Mononuclear cell (primary cell): ENCODE results near the gene TMEM198. TPM values are rescaled to one million over a fixed set of nuclear protein-coding genes. Genes with fewer than 3 reads are reported as not detected.
A peak's percentile ranks its signal among the peaks of the same experiment; 100 is the strongest.

Source experiments
- H3K27me3 ChIP-seq: 2 replicates; pipeline ENCODE4 v1.6.0; 2011; ENCODE audit warnings: low read length, control low read depth; ENCODE audit not compliant: insufficient read depth
- H3K4me1 ChIP-seq: 2 replicates; pipeline ENCODE4 v1.5.1; 2011; ENCODE audit warnings: mild to moderate bottlenecking, low read length, control low read depth; ENCODE audit not compliant: insufficient read depth
- H3K4me3 ChIP-seq: 2 replicates; pipeline ENCODE4 v1.5.1; 2011; ENCODE audit warnings: mild to moderate bottlenecking, low read length, moderate library complexity
- H3K9me3 ChIP-seq: 2 replicates; pipeline ENCODE4 v1.5.1; 2011; ENCODE audit warnings: low read depth, mild to moderate bottlenecking, control low read depth, low read length
- total RNA-seq: library from RNA; depleted of rRNA; stranded (reverse); fragments of >200 nt; gene quantifications from one replicate; pipeline ENCODE4 v1.2.3, GENCODE V29; 2012

TMEM198 gene
- total RNA-seq, 1 donor, result not detected

GRCh38 chr2:219591091-219591490 is 47.3 kb downstream of the TMEM198 start:
- no peaks in the 10 kb centered on the region for H3K9me3 ChIP-seq
- no peak overlapping the region for H3K4me3 ChIP-seq
- H3K27me3 ChIP-seq, result no peaks in the 10 kb centered on the region

GRCh38 chr2:219592736-219593135 is 48.9 kb downstream of the TMEM198 start:
- Histone ChIP-seq H3K27me3 (no peaks in the 10 kb centered on the region), H3K4me1 (peaks cover 8% of the 10 kb centered on the region), H3K4me3 (no peak overlapping the region), H3K9me3 (no peaks in the 10 kb centered on the region)

More at GRCh38 chr2:219591091-219591490, 47.3 kb downstream of the TMEM198 start:
- H3K4me1 ChIP-seq, result no peaks in the 10 kb centered on the region

GRCh38 chr2:219593154-219593553 is 49.3 kb downstream of the TMEM198 start:
- Histone ChIP-seq H3K4me1 (peaks cover 11% of the 10 kb centered on the region), H3K27me3 (no peaks in the 10 kb centered on the region), H3K4me3 (no peak overlapping the region), H3K9me3 (no peaks in the 10 kb centered on the region)

GRCh38 chr2:219595256-219595655 is 51.4 kb downstream of the TMEM198 start:
- H3K4me1 ChIP-seq, result peaks cover 17% of the 10 kb centered on the region
- no peaks in the 10 kb centered on the region for H3K9me3 ChIP-seq
- no peaks in the 10 kb centered on the region for H3K27me3 ChIP-seq
- no peak overlapping the region for H3K4me3 ChIP-seq

GRCh38 chr2:219596954-219597551 is 53.2 kb downstream of the TMEM198 start:
- H3K9me3 ChIP-seq, result no peaks in the 10 kb centered on the region
- H3K27me3 ChIP-seq, result no peaks in the 10 kb centered on the region
- peaks cover 17% of the 10 kb centered on the region for H3K4me1 ChIP-seq
- H3K4me3 ChIP-seq, result peak overlapping the region; percentile 88

- peaks cover 17% of the 10 kb centered on the region for H3K4me1 ChIP-seq
- H3K9me3 ChIP-seq, result no peaks in the 10 kb centered on the region
- H3K4me3 ChIP-seq, result peak within 1 kb of the TSS; percentile 88
- no peaks in the 10 kb centered on the region for H3K27me3 ChIP-seq
These were observed 53.9 kb downstream of the TMEM198 start, which contains the start of gene STK11IP for GRCh38 chr2:219597552-219598307. Gene STK11IP (plus strand): TSS chr2:219597857. CDS start chr2:219598120, 263 bp downstream.

GRCh38 chr2:219598308-219599078 is 54.7 kb downstream of the TMEM198 start:
- Histone ChIP-seq H3K9me3 (no peaks in the 10 kb centered on the region), H3K4me1 (peaks cover 21% of the 10 kb centered on the region), H3K4me3 (peak overlapping the region; percentile 88), H3K27me3 (no peaks in the 10 kb centered on the region)

Other genes with a start within 250 kb of the TMEM198 start
- 1.3 TPM for gene PTPRN, start 234.6 kb upstream of the TMEM198 start, total RNA-seq
- not detected for gene RESP18, start 211.3 kb upstream of the TMEM198 start, total RNA-seq
- gene DNPEP, start 156.1 kb upstream of the TMEM198 start, total RNA-seq, result 24.9 TPM
- 1.3 TPM for gene DES, start 125.7 kb upstream of the TMEM198 start, total RNA-seq
- 2.4 TPM for gene SPEG, start 109.2 kb upstream of the TMEM198 start, total RNA-seq
- gene GMPPA, start 45.1 kb upstream of the TMEM198 start, total RNA-seq, result 12.0 TPM
- not detected for gene ASIC4, start 29.5 kb upstream of the TMEM198 start, total RNA-seq
- 2.7 TPM for gene CHPF, start 219 bp upstream of the TMEM198 start, total RNA-seq
- gene OBSL1, start 27.5 kb downstream of the TMEM198 start, total RNA-seq, result 0.52 TPM
- not detected for gene INHA, start 28.3 kb downstream of the TMEM198 start, total RNA-seq
- gene STK11IP, start 53.8 kb downstream of the TMEM198 start, total RNA-seq, result 10.3 TPM
- gene SLC4A3, start 83.6 kb downstream of the TMEM198 start, total RNA-seq, result 0.10 TPM